NCI-H446 (cell line): ENCODE data around the gene ACTN1.
"Not testable (repeated sequence)": the region's sequence is repeated elsewhere in the genome, so short reads cannot be mapped to it uniquely, and the experiment has no call there.

Source experiments
- DNase-seq, 2 experiments: peaks; one replicate each; lab custom pipeline; 2025; lab: John Stamatoyannopoulos, UW

The ACTN1 gene

GRCh38 chr14:68979021-68979721 is at the start of gene ACTN1:
ACTN1 (minus strand) TSS chr14:68979302; CDS start chr14:68979056, 246 bp downstream.
- DNase-seq: peak; percentile 93 to 97

DNA sequence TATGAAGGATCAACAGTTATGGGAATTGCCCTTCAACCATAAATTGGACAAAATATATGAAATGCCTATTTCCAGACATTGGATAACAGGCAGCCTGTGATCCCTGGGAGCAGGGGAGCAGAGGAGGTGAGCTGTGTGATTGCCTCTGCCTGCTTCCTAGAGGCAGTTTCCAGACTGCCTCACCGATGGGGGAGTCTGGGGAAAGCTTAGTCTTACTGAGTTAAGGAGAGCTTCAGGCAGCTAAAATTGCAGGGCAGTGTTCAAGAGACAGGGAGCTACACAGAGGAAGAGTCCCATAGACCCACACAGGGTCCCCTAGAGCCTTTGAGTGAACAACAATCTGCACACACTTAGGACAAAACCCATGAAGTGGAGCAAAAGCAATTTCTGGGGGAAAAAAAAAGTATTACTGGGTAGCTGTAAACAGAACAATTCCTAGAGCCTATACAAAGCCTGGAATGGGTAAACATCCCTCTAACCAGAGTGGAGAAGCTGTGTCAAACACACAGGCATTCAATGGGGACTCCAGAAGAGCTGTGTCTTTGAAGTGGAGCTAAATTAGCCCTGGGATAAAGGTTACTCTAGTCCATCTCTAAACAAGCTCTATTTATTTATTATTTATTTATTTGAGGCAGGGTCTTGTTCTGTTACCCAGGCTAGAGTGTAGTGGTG is 48.3 kb upstream of the ACTN1 start:
- DNase-seq: no peak

- DNase-seq: no peak
Observed at GRCh38 chr14:69023035-69023434, 43.9 kb upstream of the ACTN1 start.

DNA sequence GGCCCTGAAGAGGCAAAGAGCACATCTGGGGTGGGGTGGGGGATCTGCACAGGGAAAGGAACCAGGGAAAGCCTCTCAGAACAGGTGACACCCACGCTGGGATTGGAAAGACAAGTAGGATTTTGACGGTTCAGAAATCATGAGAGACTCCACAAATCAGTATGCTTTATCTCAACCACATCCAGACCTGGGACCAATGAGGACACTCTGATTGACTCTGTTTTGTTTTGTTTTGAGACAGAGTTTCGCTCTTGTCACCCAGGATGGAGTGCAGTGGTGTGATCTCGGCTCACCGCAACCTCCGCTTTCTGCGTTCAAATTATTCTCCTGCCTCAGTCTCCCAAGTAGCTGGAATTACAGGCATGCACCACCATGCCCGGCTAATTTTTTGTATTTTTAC is 43.0 kb upstream of the ACTN1 start:
- DNase-seq: not testable (repeated sequence)

DNA sequence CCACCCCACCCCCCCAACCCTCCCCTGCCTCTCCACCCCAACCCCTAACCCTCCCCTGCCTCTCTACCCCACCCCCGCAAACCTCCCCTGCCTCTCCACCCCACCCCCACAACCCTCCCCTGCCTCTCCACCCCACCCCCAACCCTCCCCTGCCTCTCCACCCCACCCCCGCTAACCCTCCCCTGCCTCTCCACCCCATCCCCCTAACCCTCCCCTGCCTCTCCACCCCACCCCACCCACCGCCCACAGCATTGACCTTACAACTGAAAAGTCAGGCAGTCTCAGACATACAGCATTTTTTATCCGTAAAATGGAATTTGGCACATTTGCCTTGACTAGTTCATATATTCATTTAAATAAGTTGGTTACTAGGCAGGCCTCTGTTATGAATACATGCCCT is 38.6 kb upstream of the ACTN1 start:
- no peak for DNase-seq

GRCh38 chr14:69014829-69015259 is 35.7 kb upstream of the ACTN1 start:
- no peak for DNase-seq

- no peak for DNase-seq
Observed at GRCh38 chr14:69013943-69014782, 35.1 kb upstream of the ACTN1 start.

DNA sequence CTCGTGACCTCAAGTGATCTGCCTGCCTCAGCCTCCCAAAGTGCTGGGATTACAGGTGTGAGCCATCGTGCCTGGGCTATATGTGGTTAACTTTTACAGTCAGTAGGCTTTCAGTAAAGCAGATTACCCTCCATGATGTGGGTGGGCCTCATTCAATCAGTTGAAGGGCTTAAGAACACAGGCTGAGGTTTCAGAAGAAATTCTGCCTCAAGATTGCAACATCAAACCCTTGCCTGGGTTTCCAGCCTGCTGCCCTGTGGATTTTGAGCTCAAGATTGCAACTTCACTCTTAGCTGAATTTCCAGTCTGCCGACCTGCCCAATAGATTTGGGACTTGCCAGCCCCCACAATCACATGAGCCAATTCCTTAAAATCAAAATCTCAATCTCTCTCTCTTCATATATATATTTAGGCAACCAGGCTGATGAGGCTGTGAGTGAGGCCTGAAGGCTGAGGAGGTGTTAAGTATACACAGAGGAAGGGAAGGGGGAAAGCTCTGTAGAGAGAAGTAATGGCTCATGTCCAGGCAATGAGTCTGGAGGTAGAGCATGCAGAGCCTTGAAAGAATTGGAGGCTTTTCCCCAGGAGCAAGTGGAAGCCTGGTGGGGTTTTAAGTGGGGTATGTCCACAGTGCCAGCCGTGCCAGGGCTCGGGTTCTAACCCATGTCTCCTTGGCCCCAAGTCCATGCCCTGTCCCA is 33.3 kb upstream of the ACTN1 start:
- DNase-seq: no peak

DNA sequence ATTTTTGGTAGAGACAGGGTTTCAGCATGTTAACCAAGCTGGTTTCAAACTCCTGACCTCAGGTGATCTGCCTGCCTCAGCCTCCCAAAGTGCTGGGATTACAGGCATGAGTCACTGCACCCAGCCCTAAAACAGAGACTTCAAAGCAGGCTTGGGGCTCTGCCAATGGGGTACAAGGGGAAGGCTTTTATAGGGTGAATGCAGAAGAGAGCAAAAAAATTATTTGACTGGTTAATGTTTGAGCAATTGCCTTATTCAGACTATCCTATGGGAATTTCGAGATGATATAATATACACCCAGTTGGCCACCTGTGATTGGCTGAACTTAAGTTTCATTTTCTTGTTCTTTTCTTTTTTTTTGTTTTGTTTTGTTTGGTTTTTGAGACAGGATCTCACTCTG is 31.5 kb upstream of the ACTN1 start:
- no peak for DNase-seq

- DNase-seq: peak; percentile 64 to 70
Observed at GRCh38 chr14:69008421-69008884, 29.4 kb upstream of the ACTN1 start.

DNA sequence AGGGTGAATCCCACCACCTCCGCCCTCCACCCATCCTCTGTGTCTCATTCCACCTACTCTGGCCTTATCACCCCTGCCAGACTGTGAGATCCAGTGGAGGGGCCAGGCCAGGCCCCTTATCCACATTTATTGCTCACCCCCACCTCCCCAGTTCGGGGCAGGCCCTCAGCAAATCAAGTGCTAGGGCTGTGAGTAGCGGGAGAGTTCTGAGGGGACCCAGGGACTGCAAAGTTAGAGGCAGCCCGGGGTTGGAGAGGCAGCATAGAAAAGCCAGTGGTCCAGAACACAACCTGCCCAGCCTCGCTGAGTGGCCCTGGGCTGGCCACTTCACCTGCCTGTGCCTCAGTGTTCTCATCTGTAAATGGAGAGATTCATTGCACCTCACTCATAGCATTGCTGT is 27.2 kb upstream of the ACTN1 start:
- DNase-seq: no peak

- DNase-seq: peak in 1 of 2 experiments; percentile 15
Observed at GRCh38 chr14:69005432-69006148, 26.5 kb upstream of the ACTN1 start.

GRCh38 chr14:69004731-69005431 is 25.8 kb upstream of the ACTN1 start:
- no peak for DNase-seq

DNA sequence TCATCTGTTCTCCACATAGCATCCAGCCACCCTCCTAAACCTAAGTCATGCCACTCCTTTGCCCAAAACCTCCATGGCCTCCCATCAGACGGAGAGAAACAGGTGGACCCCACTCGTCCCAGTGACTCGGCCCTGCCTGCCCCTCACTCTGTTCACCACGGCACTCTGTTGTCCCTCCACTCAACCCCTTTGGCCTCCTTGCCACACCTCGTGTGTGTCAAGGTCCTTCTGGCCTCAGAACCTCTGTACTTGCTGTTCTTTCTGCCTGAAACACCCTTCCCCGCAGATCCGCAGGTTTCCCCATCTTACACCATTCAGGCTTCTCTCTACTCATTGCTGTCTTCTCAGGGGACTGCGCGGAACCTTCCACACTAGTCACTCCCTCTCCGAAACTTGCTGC is 24.5 kb upstream of the ACTN1 start:
- no peak for DNase-seq

DNA sequence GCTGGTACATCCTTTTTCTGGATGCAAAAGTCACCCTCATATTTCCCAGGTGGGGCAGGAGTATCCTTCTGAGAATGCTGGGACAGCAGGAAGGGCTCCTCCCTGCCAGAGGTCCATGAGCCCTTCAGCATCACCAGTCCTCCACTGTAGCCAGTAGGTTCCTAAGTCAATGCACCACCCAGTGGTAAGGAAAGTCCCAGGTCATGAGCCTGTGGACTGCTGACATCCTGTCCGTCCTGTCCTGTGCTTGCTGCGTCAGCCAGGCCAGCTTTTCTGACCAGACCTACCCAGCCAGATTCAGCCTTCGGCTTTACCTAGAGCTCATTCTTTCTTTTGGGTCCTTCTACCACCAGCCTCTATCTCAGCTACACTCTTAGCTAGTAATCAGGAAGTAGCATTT is 23.0 kb upstream of the ACTN1 start:
- DNase-seq: no peak

DNA sequence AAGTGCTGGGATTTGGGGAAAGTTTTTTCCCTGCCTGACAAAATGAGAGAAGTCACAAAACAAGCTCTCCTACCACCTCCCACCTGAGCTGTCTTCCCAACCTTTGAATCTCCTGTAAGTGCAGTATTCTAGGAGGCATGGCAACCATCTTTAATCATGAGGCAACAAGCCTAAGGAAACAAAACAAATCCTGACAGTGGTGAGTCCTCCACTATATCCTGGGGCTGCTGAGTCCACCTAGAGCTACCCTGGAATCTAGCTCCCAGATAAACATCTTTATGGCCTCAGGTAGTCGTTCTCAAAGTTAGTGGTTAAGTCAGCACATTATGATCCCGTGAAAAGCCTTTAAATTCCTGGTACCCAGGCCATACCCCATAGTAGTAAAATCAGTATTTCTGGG is 22.3 kb upstream of the ACTN1 start:
- no peak for DNase-seq

DNA sequence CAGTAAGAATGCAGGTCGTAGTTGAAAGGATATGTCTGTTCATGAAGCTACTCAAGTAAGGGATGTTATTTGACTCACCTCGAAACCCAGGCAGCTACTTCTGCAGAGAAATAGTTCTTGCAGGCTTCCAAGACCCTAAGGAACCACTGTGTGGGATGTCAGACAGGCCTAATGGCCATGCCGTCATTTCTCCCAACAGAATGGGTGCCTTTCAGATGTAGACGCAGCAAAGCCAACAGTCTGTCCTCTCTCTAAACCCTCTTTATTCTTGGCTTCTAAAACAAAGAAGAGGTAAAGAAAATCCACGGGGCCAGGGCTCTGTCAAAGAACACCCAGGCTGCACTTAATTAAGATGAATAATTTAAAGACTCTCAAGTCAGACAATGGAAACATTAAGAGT is 19.0 kb upstream of the ACTN1 start:
- no peak for DNase-seq

GRCh38 chr14:68995731-68996130 is 16.6 kb upstream of the ACTN1 start:
- DNase-seq: no peak

- DNase-seq: no peak
Observed at GRCh38 chr14:68994056-68994455, 15.0 kb upstream of the ACTN1 start.

GRCh38 chr14:68987653-68988036 is 8.5 kb upstream of the ACTN1 start:
- peak in 1 of 2 experiments; percentile 30 for DNase-seq
